ENCODE data around the gene NOSTRIN.

DNA sequence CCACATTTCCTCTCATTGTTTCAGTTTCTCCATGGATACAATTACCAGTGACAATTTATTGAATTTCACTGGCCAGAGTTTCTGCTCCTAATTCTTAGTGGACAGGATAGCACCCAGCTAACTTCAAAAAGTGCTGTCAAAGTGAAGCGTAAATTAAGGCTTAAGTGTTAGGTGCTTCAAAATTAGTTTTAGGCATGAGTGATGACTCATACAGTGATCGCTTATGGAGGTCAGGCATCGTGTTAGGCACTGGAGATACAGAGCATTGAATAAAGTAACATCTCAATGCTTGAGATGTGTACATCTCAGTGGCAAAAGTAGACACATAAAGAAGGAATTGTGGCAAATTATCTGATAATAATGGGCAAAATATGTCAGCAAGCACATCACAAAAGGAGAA, 40.8 kb downstream of the NOSTRIN start:
- TF ChIP-seq, protein P1, sequence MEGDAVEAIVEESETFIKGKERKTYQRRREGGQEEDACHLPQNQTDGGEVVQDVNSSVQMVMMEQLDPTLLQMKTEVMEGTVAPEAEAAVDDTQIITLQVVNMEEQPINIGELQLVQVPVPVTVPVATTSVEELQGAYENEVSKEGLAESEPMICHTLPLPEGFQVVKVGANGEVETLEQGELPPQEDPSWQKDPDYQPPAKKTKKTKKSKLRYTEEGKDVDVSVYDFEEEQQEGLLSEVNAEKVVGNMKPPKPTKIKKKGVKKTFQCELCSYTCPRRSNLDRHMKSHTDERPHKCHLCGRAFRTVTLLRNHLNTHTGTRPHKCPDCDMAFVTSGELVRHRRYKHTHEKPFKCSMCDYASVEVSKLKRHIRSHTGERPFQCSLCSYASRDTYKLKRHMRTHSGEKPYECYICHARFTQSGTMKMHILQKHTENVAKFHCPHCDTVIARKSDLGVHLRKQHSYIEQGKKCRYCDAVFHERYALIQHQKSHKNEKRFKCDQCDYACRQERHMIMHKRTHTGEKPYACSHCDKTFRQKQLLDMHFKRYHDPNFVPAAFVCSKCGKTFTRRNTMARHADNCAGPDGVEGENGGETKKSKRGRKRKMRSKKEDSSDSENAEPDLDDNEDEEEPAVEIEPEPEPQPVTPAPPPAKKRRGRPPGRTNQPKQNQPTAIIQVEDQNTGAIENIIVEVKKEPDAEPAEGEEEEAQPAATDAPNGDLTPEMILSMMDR (IDR thresholded peaks at IDR 0.05) = no peak
- no peak for TF ChIP-seq POLR2A (IDR thresholded peaks at IDR 0.05)
